Activated T-cell treated with anti-CD3 and anti-CD28 coated beads, Interleukin-2, amount 50 U/mL, for 1 hour (primary cell): ENCODE results near the gene WDPCP.
"Not testable (repeated sequence)": the region's sequence is repeated elsewhere in the genome, so short reads cannot be mapped to it uniquely, and the experiment has no call there.

ENCODE experiments used
- DNase-seq: peaks from one replicate; pipeline ENCODE4 v3.0.0-alpha.2; 2020

WDPCP gene

GRCh38 chr2:63092401-63092800 is 495.9 kb downstream of the WDPCP start:
- no peak for DNase-seq

DNA sequence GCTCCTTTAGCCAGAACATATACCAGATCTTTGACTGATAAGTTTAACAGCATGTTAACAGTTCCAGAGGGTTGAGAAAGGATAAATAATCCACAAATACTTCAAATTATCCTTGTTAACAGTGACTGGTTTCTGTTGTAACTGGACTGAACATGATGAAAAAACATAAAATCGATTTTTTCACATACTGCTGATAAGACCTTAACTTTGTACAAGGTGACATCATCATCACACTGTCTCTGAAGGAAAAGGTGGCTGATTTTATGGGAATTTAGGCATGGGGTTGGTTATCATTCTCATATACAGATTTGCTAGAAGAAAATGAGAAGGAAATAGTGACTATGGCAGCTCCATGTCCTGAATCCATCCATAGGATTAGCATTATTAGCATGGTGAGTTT is 501.6 kb downstream of the WDPCP start:
- DNase-seq: no peak

DNA sequence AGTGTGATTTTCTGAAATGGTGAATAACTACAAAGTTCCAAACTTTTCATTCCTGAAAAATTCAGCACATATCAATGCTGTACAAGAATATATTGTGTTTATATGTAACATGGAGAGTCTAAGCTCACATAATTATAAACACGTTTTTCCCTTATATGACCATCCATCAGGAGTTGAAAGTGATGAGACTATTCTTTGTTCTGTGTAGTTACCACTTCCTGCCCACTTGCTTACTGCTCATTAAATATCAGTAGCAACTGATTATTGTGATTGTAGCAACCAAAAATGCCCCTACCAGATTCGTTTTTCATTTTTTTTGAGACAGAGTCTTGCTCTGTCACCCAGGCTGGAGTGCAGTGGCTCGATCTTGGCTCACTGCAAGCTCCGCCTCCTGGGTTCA is 506.9 kb downstream of the WDPCP start:
- no peak for DNase-seq

GRCh38 chr2:63078852-63079606 is 509.2 kb downstream of the WDPCP start:
- DNase-seq: no peak

DNA sequence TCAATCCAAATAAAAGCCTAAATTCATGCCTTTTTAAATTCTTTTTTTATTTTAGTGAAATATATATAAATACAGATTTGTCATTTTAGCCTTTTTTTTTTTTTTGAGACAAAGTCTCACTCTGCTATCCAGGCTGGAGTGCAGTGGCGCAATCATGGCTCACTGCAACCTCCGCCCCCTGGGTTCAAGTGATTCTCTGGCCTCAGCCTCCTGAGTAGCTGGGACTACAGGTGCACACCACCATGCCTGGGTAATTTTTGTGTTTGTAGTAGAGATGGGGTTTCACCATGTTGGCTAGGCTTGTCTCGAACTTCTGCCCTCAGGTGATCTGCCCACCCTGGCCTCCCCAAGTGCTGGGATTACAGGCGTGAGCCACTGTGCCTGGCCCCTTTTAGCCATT is 513.9 kb downstream of the WDPCP start:
- not testable (repeated sequence) for DNase-seq

- no peak for DNase-seq
Measured at GRCh38 chr2:63073994-63074393, 514.3 kb downstream of the WDPCP start.

DNA sequence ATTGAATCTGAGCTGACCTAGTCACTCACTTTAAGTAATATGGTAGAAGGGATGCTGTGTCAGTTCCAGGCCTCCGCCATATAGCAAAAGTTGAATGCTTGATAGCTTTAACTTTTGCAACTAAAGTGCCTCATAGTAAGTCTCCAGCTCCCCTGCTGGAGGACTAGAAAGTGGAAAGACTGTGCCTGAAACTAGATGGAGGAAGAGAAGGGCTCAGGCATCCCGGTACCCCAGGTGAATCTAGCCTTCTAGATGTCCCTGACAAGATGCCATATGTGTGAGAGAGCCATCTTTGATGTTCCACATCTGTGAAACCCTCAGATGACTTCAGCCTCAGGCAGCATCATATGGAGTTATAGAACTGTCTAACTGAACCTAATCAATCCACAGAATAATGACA is 516.6 kb downstream of the WDPCP start:
- DNase-seq: no peak
